Breast epithelium (tissue), 4 donors: ENCODE measurements around the gene P3H2. TPM values are rescaled to one million over a fixed set of nuclear protein-coding genes. Genes with fewer than 3 reads are reported as not detected.

Experiments used
- DNase-seq, 2 donors: peaks; one replicate each; pipeline ENCODE4 v3.0.0-alpha.2; 2019; ENCODE audit warnings: low spot score in 2 of 2
- H3K27ac ChIP-seq, 2 donors: fragments of 200-600 bp; sonication (generic) in 1 of 2; one replicate each; pipeline ENCODE4 v1.5.1; 2016 to 2019; ENCODE audit warnings: mild to moderate bottlenecking in 1 of 2
- H3K27me3 ChIP-seq, 2 donors: fragments of 200-600 bp; sonication (generic) in 1 of 2; one replicate each; pipeline versions ENCODE4 v1.5.1 to v1.6.0; 2017 to 2019; ENCODE audit warnings: control low read depth in 1 of 2, mild to moderate bottlenecking in 1 of 2
- H3K36me3 ChIP-seq: fragments of 200-600 bp; one replicate; pipeline ENCODE4 v1.5.1; 2019
- H3K4me1 ChIP-seq, 2 donors: fragments of 200-600 bp; sonication (generic); one replicate each; pipeline ENCODE4 v1.5.1; 2016 to 2019; ENCODE audit warnings: control low read depth in 1 of 2
- H3K4me3 ChIP-seq, 3 donors: fragments of 200-600 bp; sonication (generic); 1 replicate in 2 of 3; 2 replicates in 1 of 3; pipeline ENCODE4 v1.5.1; 2016 to 2019; ENCODE audit warnings: mild to moderate bottlenecking in 3 of 3, moderate library complexity in 2 of 3
- H3K9me3 ChIP-seq, 2 donors: fragments of 200-600 bp; sonication (generic) in 1 of 2; one replicate each; pipeline ENCODE4 v1.5.1; 2016 to 2019; ENCODE audit warnings: control low read depth in 1 of 2
- POLR2A ChIP-seq: fragments of 450-650 bp; IDR thresholded peaks from one replicate; pipeline ENCODE4 v1.6.1; 2016; ENCODE audit warnings: antibody characterized with exemption, mild to moderate bottlenecking, moderate library complexity
- POLR2AphosphoS5 ChIP-seq, 3 donors: sonication (generic); formaldehyde crosslinking; IDR thresholded peaks; one replicate each; pipeline ENCODE4 v1.6.1; 2017; ENCODE audit warnings: antibody characterized with exemption in 3 of 3
- intact Hi-C: fragments of 100-400 bp; cut with DNase I; formaldehyde crosslinking; loops from one replicate; pipeline ENCODE4 v1.15.1; 2023; ENCODE audit warnings: low total_unique reads
- total RNA-seq, 3 donors: library from RNA; depleted of rRNA; stranded (reverse); fragments of >200 nt; gene quantifications; one replicate each; pipeline ENCODE4 v1.1.0, GENCODE V29; 2016
- TF ChIP-seq, protein P1 (sequence below), 3 donors: fragments of 450-650 bp; IDR thresholded peaks; one replicate each; pipeline ENCODE4 v1.5.1; 2016 to 2017; ENCODE audit warnings: antibody characterized with exemption in 3 of 3, mild to moderate bottlenecking in 3 of 3, moderate library complexity in 3 of 3

The P3H2 gene
- total RNA-seq, 3 donors from 2014 or later: 1.6 to 12.3 (median 10.2) TPM

GRCh38 chr3:189944285-189945145, 176.2 kb downstream of the P3H2 start:
- no peak for DNase-seq
- intact Hi-C loops: no loop called here
- no peak for TF ChIP-seq POLR2A
- TF ChIP-seq, protein P1, sequence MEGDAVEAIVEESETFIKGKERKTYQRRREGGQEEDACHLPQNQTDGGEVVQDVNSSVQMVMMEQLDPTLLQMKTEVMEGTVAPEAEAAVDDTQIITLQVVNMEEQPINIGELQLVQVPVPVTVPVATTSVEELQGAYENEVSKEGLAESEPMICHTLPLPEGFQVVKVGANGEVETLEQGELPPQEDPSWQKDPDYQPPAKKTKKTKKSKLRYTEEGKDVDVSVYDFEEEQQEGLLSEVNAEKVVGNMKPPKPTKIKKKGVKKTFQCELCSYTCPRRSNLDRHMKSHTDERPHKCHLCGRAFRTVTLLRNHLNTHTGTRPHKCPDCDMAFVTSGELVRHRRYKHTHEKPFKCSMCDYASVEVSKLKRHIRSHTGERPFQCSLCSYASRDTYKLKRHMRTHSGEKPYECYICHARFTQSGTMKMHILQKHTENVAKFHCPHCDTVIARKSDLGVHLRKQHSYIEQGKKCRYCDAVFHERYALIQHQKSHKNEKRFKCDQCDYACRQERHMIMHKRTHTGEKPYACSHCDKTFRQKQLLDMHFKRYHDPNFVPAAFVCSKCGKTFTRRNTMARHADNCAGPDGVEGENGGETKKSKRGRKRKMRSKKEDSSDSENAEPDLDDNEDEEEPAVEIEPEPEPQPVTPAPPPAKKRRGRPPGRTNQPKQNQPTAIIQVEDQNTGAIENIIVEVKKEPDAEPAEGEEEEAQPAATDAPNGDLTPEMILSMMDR (IDR thresholded peaks at IDR 0.05): no peak
- TF ChIP-seq POLR2AphosphoS5 (IDR thresholded peaks at IDR 0.05): no peak
- Histone ChIP-seq H3K36me3 (no peaks in the 10 kb centered on the region), H3K4me1 (peaks cover 0 to 4% of the 10 kb centered on the region in 2 donors), H3K27me3 (no peaks in the 10 kb centered on the region), H3K4me3 (no peak overlapping the region), H3K9me3 (no peaks in the 10 kb centered on the region), H3K27ac (peak overlapping the region in 1 of 2 donors; percentile 33)

- no peaks in the 10 kb centered on the region for H3K27me3 ChIP-seq
- H3K9me3 ChIP-seq: no peaks in the 10 kb centered on the region
- intact Hi-C loops: no loop called here
- H3K4me3 ChIP-seq: no peak overlapping the region
- no peaks in the 10 kb centered on the region for H3K36me3 ChIP-seq
- H3K27ac ChIP-seq: no peak overlapping the region
- H3K4me1 ChIP-seq: peaks cover 0 to 4% of the 10 kb centered on the region in 2 donors
- no peak for TF ChIP-seq POLR2A
- TF ChIP-seq, protein P1 (IDR thresholded peaks at IDR 0.05): no peak
- TF ChIP-seq POLR2AphosphoS5 (IDR thresholded peaks at IDR 0.05): no peak
- no peak for DNase-seq
Observed at GRCh38 chr3:189942948-189943347, 177.7 kb downstream of the P3H2 start.

DNA sequence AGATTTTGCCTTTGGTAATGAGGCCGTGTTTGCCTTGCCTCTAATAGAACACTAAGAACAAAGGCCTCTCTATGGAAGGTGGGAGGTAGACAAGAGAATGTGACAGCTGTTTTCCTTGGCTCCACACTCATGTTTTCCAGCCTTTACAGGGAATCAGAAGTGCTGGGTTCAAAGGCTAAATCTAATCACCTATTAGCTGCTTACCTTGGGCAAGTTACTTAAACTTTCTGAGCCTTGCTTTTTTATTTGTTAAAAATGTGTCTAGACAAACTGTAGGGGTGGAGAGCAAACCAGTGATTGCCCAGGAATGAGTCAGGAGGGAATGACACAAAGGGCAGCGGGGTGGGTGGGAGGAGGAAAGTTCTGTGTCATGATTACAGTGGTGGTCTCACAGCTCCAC, 179.0 kb downstream of the P3H2 start:
- intact Hi-C loops: no loop called here

DNA sequence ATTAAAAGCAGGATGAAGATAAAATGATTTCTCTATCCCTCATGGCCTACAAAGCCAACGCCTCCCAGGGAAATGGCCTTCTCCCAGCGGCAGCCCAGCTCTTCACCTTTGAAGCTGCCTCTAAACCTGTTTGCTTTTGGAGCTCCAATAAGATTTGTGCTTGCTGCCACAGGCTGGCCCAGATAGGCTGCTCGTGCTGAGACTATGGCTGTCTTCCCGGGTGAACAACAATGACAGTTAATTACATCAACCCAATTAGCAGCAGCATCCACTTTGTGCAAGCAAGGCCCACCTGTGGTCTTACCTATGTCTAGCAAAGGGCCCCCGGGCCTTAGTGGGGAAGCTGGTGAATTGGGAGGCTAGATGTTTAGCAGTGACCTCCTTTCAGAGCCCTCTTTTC, 179.6 kb downstream of the P3H2 start:
- H3K4me1 ChIP-seq: peaks cover 0 to 4% of the 10 kb centered on the region in 2 donors
- H3K27ac ChIP-seq: peak overlapping the region; percentile 62 to 86
- intact Hi-C loops: no loop called here

More for the DNA sequence above, 179.0 kb downstream of the P3H2 start:
- H3K27ac ChIP-seq: peak overlapping the region; percentile 62 to 86
- H3K4me3 ChIP-seq: no peak overlapping the region
- no peak for TF ChIP-seq POLR2A
- TF ChIP-seq, protein P1 (IDR thresholded peaks at IDR 0.05): no peak
- no peak for TF ChIP-seq POLR2AphosphoS5 (IDR thresholded peaks at IDR 0.05)
- H3K4me1 ChIP-seq: peaks cover 0 to 4% of the 10 kb centered on the region in 2 donors
- H3K27me3 ChIP-seq: no peaks in the 10 kb centered on the region
- H3K9me3 ChIP-seq: no peaks in the 10 kb centered on the region
- no peaks in the 10 kb centered on the region for H3K36me3 ChIP-seq
- no peak for DNase-seq

More for the DNA sequence above, 179.6 kb downstream of the P3H2 start:
- DNase-seq: no peak
- H3K36me3 ChIP-seq: no peaks in the 10 kb centered on the region
- no peak overlapping the region for H3K4me3 ChIP-seq
- TF ChIP-seq, protein P1 (IDR thresholded peaks at IDR 0.05): no peak
- no peaks in the 10 kb centered on the region for H3K9me3 ChIP-seq
- H3K27me3 ChIP-seq: no peaks in the 10 kb centered on the region
